ENCODE data around the gene NRP2. TPM values are rescaled to one million over a fixed set of nuclear protein-coding genes. Genes with fewer than 3 reads are reported as not detected.

Gene NRP2
- total RNA-seq, 1 donor from 2014 or later = 38.9 TPM

GRCh38 chr2:205706769-205707381, 24.6 kb downstream of the NRP2 start:
- peak; percentile 92 for DNase-seq (ENCODE audit: low read depth)

GRCh38 chr2:205708231-205708631, 25.9 kb downstream of the NRP2 start:
- peak; percentile 67 for DNase-seq (ENCODE audit: low read depth)

- no peak for DNase-seq (ENCODE audit: low read depth)
Observed at GRCh38 chr2:205709319-205709718, 27.0 kb downstream of the NRP2 start.

- DNase-seq (ENCODE audit: low read depth) = peak; percentile 87
Observed at GRCh38 chr2:205712508-205712907, 30.2 kb downstream of the NRP2 start.

GRCh38 chr2:205713086-205713485, 30.8 kb downstream of the NRP2 start:
- DNase-seq (ENCODE audit: low read depth) = no peak

GRCh38 chr2:205714058-205714776, 31.9 kb downstream of the NRP2 start:
- DNase-seq (ENCODE audit: low read depth) = peak; percentile 84

- no peak for DNase-seq (ENCODE audit: low read depth)
Observed at GRCh38 chr2:205714789-205715720, 32.8 kb downstream of the NRP2 start.

- DNase-seq (ENCODE audit: low read depth) = no peak
Observed at GRCh38 chr2:205715831-205716525, 33.7 kb downstream of the NRP2 start.

GRCh38 chr2:205717175-205717846, 35.0 kb downstream of the NRP2 start:
- DNase-seq (ENCODE audit: low read depth) = no peak

- no peak for DNase-seq (ENCODE audit: low read depth)
Observed at GRCh38 chr2:205717999-205718398, 35.7 kb downstream of the NRP2 start.

GRCh38 chr2:205719847-205720246, 37.5 kb downstream of the NRP2 start:
- DNase-seq (ENCODE audit: low read depth) = no peak

GRCh38 chr2:205720451-205720902, 38.2 kb downstream of the NRP2 start:
- DNase-seq (ENCODE audit: low read depth) = no peak

GRCh38 chr2:205721057-205721449, 38.8 kb downstream of the NRP2 start:
- no peak for DNase-seq (ENCODE audit: low read depth)

GRCh38 chr2:205722283-205722918, 40.1 kb downstream of the NRP2 start:
- DNase-seq (ENCODE audit: low read depth) = no peak

GRCh38 chr2:205723179-205723578, 40.9 kb downstream of the NRP2 start:
- peak; percentile 40 for DNase-seq (ENCODE audit: low read depth)

- DNase-seq (ENCODE audit: low read depth) = no peak
Observed at GRCh38 chr2:205725059-205725458, 42.8 kb downstream of the NRP2 start.

GRCh38 chr2:205726506-205726905, 44.2 kb downstream of the NRP2 start:
- DNase-seq (ENCODE audit: low read depth) = no peak

GRCh38 chr2:205727174-205727573, 44.9 kb downstream of the NRP2 start:
- DNase-seq (ENCODE audit: low read depth) = no peak

GRCh38 chr2:205728366-205728765, 46.1 kb downstream of the NRP2 start:
- DNase-seq (ENCODE audit: low read depth) = no peak

- no peak for DNase-seq (ENCODE audit: low read depth)
Observed at GRCh38 chr2:205730191-205730590, 47.9 kb downstream of the NRP2 start.

Measured in renal cortical epithelial cell (primary cell).